BLaER1 treated with 17β-estradiol and CSF1 and Interleukin-3, amounts not matched to agents 10 nM and 100 nM (cell line): ENCODE data around the gene FARP1.

Source experiments
- H3K27ac ChIP-seq, 11 experiments: shearing (Covaris generic); formaldehyde crosslinking; 2 replicates each; pipeline ENCODE4 v1.8.1; 2022
- H3K27me3 ChIP-seq, 11 experiments: shearing (Covaris generic); formaldehyde crosslinking; 2 replicates each; pipeline ENCODE4 v1.8.1; 2022
- H3K36me3 ChIP-seq, 11 experiments: shearing (Covaris generic); formaldehyde crosslinking; 2 replicates each; pipeline ENCODE4 v1.8.1; 2022
- H3K4me1 ChIP-seq, 10 experiments: shearing (Covaris generic); formaldehyde crosslinking; 2 replicates each; pipeline ENCODE4 v1.8.1; 2022
- H3K4me2 ChIP-seq, 11 experiments: shearing (Covaris generic); formaldehyde crosslinking; 2 replicates each; pipeline ENCODE4 v1.8.1; 2022
- H3K4me3 ChIP-seq, 10 experiments: shearing (Covaris generic); formaldehyde crosslinking; 2 replicates each; pipeline ENCODE4 v1.8.1; 2022
- H3K9ac ChIP-seq, 11 experiments: shearing (Covaris generic); formaldehyde crosslinking; 2 replicates each; pipeline ENCODE4 v1.8.1; 2022
- H3K9me3 ChIP-seq, 11 experiments: shearing (Covaris generic); formaldehyde crosslinking; replicated peaks in 1 of 11; 2 replicates each; pipeline ENCODE4 v1.8.1; 2022
- H4K20me1 ChIP-seq, 11 experiments: shearing (Covaris generic); formaldehyde crosslinking; 2 replicates each; pipeline ENCODE4 v1.8.1; 2022
- Cebpa-rat ChIP-seq, 11 experiments: shearing (Covaris generic); IDR thresholded peaks; 2 replicates each; pipeline ENCODE4 v1.8.1; 2022

Gene FARP1

DNA sequence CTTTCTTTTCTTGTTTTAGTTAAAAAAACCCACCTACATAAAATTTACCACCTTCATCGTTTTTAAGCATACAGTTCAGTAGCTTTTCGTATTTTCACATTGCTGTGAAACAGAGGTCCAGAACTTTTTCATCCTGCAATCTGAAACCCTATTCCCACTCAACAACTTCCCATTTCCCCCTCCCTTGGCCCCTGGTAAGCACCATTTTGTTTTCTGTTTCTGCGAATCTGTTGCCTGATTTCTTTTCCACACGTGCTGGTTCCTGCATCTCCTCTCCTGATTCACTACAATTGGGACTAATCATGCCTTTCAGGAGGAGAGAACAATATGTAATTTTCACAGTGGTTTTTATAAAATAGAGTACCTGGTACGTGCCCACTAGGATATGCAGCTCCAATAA lies 183.4 kb downstream of the FARP1 start:
- H3K9ac ChIP-seq, result no peak overlapping the region
- no peak overlapping the region for H3K4me3 ChIP-seq
- H3K36me3 ChIP-seq, result peaks cover 0 to 23% (median 0%) of the 10 kb centered on the region in 11 experiments; a peak in 3 of 22 replicates
- peaks cover 0 to 11% (median 0%) of the 10 kb centered on the region in 10 experiments; a peak in 3 of 20 replicates for H3K4me1 ChIP-seq
- peaks cover 0 to 38% (median 0%) of the 10 kb centered on the region in 11 experiments; a peak in 2 of 22 replicates for H4K20me1 ChIP-seq
- no peak overlapping the region for H3K27ac ChIP-seq
- no peak for TF ChIP-seq Cebpa-rat (IDR thresholded peaks at IDR 0.05)
- H3K27me3 ChIP-seq, result no peaks in the 10 kb centered on the region
- no peak overlapping the region for H3K4me2 ChIP-seq
- no peaks in the 10 kb centered on the region for H3K9me3 ChIP-seq

DNA sequence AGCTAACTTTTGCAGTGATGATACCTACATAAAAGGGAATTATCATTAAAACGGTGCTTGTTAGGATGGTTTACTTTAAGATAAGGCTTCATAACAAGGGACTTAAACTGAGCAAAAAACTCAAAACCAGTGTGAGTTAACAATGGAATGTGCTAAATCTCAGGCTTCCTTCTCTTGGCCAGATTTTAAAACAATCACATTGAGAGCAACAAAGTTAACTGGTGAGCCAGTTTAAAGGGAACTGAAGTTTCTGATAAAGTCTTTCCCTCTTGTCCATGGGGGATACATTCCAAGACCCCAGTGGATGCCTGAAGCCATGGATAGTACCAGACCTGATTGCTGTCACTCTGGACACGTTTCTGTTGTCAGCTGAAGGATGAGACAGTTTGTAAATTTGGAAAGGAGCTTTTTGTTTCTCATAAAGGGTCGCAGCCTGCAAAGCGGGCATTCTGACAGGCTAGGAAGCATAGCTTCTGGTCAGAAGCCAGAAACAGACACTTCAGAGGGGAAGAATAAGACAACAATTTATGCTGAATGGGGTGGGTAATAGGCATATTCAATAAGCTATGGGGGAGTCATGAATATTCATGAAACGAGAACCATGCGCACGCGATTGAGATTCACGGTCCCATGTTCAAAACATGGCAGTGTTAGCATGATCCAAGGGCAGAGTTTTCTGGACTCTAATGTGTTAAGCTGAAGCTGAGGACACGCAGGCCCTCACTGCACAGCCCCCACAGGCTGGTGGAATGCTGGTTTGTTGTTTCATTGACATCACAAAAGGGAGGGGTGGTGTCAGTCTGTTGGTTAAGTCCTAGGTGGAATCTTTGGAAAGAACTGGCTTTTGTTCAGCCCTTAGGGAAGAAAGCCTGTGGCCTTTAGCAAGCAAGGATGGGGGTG lies 184.7 kb downstream of the FARP1 start:
- Histone ChIP-seq H3K27ac (no peak overlapping the region), H3K4me2 (no peak overlapping the region), H3K27me3 (no peaks in the 10 kb centered on the region), H3K4me1 (peaks cover 0 to 11% (median under 1%) of the 10 kb centered on the region in 10 experiments; a peak in 6 of 20 replicates), H4K20me1 (peaks cover 0 to 38% (median 0%) of the 10 kb centered on the region in 11 experiments; a peak in 2 of 22 replicates), H3K4me3 (no peak overlapping the region), H3K9me3 (no peaks in the 10 kb centered on the region), H3K9ac (no peak overlapping the region), H3K36me3 (peaks cover 0 to 23% (median 0%) of the 10 kb centered on the region in 11 experiments; a peak in 2 of 22 replicates)
- TF ChIP-seq Cebpa-rat (IDR thresholded peaks at IDR 0.05), result no peak

DNA sequence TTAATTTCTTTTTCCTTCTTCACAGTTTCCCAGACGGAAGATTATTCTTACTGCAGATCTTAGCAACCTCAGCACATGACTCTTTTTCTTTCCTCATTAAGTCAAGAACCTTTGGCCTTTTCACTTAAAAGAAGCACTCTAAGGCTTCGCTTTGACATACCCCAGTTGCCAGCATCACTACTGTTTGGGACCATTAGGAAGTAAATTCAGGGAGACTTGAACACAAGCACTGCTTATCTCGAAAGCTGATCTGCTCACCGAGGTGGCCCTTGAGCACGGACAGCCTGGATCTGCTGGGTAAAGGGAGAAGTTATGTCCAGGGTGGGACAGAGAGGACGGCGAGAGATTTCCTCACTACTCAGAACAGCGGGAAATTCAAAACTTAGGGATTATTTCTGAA lies 185.6 kb downstream of the FARP1 start:
- Histone ChIP-seq H3K27ac (no peak overlapping the region), H3K4me2 (no peak overlapping the region)
- no peak for TF ChIP-seq Cebpa-rat (IDR thresholded peaks at IDR 0.05)

DNA sequence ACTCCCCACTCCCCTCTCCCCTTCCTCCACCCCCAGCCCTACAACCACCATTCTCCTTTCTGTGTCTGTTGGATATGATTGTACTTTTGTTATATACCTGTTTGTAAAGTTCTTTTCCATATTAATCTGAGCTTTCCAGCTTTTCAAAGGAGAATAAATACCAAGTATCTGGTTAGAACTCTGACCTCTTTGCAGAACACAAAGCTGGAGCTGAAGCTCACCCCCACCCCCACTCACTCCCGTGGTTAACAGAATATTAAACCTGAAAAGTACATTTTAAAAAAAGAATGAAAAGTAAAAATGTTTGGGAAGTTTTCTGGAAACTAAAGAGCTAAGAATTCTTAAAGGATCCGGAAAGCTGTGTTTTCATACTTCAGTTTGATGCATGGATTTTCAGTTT lies 189.3 kb downstream of the FARP1 start:
- no peak overlapping the region for H3K4me2 ChIP-seq
- no peaks in the 10 kb centered on the region for H3K27me3 ChIP-seq
- H3K9ac ChIP-seq, result no peak overlapping the region
- H4K20me1 ChIP-seq, result peaks cover 0 to 29% (median 0%) of the 10 kb centered on the region in 11 experiments; a peak in 2 of 22 replicates
- peaks cover 5 to 37% (median 13%) of the 10 kb centered on the region in 11 experiments; a peak in 13 of 22 replicates for H3K36me3 ChIP-seq
- H3K9me3 ChIP-seq, result peaks cover 18 to 28% (median 22%) of the 10 kb centered on the region in 11 experiments
- no peak overlapping the region for H3K27ac ChIP-seq
- H3K4me1 ChIP-seq, result peaks cover 0 to 17% (median 14%) of the 10 kb centered on the region in 10 experiments; a peak in 16 of 20 replicates
- no peak for TF ChIP-seq Cebpa-rat (IDR thresholded peaks at IDR 0.05)
- no peak overlapping the region for H3K4me3 ChIP-seq

More for the DNA sequence above, 185.6 kb downstream of the FARP1 start:
- peaks cover 0 to 23% (median 0%) of the 10 kb centered on the region in 11 experiments; a peak in 2 of 22 replicates for H3K36me3 ChIP-seq
- H3K4me1 ChIP-seq, result peaks cover 3 to 10% (median 8%) of the 10 kb centered on the region in 10 experiments; a peak in 19 of 20 replicates
- no peaks in the 10 kb centered on the region for H3K9me3 ChIP-seq
- no peaks in the 10 kb centered on the region for H3K27me3 ChIP-seq
- H4K20me1 ChIP-seq, result peaks cover 0 to 40% (median 0%) of the 10 kb centered on the region in 11 experiments; a peak in 2 of 22 replicates
- H3K9ac ChIP-seq, result no peak overlapping the region
- no peak overlapping the region for H3K4me3 ChIP-seq

DNA sequence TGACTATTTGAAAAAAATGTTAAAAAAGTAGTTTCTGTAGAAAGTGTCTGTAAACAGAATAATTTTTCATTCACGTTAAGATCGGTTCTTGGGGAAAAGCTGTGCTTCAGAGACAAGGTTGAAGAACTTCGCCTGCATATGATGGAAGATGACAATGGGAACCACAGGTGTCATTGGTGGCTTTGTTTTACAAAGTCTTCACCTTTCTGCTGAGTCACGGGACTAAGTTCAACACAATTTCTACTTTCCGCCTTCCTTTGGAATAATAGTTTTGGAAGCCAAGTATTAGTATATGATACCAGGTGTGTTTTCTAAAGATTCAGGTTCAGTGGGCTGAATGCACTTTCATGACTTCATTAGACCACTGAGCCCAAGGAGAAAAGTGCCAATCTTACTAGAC lies 189.8 kb downstream of the FARP1 start:
- Histone ChIP-seq H3K27me3 (no peaks in the 10 kb centered on the region), H3K9ac (no peak overlapping the region)

DNA sequence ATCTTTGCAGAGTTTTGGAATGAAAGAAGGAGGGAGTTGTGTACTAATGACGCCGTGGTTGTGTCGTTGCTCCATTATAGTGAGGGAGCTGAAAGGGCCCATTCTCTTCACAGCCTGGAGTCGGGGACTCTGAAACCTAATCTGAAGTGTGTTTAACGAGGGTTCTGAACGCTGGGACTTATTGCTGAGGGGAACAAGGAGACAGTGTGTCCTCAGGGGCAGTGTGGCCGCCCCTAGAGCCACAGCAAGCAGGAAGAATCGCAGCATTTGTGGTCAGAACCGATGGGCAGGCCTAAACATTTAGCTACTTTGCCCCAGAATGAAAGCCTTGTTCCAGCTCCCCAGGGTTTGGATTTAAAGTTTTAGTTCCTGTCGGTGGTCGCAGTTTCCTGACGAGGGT lies 190.6 kb downstream of the FARP1 start:
- Histone ChIP-seq H4K20me1 (peaks cover 0 to 17% (median 0%) of the 10 kb centered on the region in 11 experiments; a peak in 2 of 22 replicates), H3K4me2 (peak overlapping the region in 9 of 11 experiments; percentile 38 to 74 (median 59); a peak in 18 of 22 replicates), H3K27me3 (no peaks in the 10 kb centered on the region), H3K4me3 (no peak overlapping the region), H3K4me1 (peaks cover 0 to 17% (median 14%) of the 10 kb centered on the region in 10 experiments; a peak in 16 of 20 replicates), H3K9ac (peak overlapping the region in 2 of 11 experiments; percentile 11 to 50; a peak in 4 of 22 replicates), H3K27ac (peak overlapping the region in 1 of 11 experiments; percentile 17; a peak in 1 of 22 replicates), H3K36me3 (peaks cover 5 to 32% (median 13%) of the 10 kb centered on the region in 11 experiments; a peak in 13 of 22 replicates), H3K9me3 (peaks cover 18 to 28% (median 22%) of the 10 kb centered on the region in 11 experiments)
- TF ChIP-seq Cebpa-rat (IDR thresholded peaks at IDR 0.05), result no peak

More for the DNA sequence above, 189.8 kb downstream of the FARP1 start:
- peaks cover 18 to 28% (median 22%) of the 10 kb centered on the region in 11 experiments for H3K9me3 ChIP-seq
- H3K36me3 ChIP-seq, result peaks cover 5 to 37% (median 13%) of the 10 kb centered on the region in 11 experiments; a peak in 13 of 22 replicates
- H3K4me3 ChIP-seq, result no peak overlapping the region
- H3K27ac ChIP-seq, result no peak overlapping the region
- H3K4me2 ChIP-seq, result peak overlapping the region in 6 of 11 experiments; percentile 10 to 74 (median 60); a peak in 4 of 22 replicates
- peaks cover 0 to 17% (median 14%) of the 10 kb centered on the region in 10 experiments; a peak in 16 of 20 replicates for H3K4me1 ChIP-seq
- peaks cover 0 to 25% (median 0%) of the 10 kb centered on the region in 11 experiments; a peak in 2 of 22 replicates for H4K20me1 ChIP-seq
- TF ChIP-seq Cebpa-rat (IDR thresholded peaks at IDR 0.05), result no peak

DNA sequence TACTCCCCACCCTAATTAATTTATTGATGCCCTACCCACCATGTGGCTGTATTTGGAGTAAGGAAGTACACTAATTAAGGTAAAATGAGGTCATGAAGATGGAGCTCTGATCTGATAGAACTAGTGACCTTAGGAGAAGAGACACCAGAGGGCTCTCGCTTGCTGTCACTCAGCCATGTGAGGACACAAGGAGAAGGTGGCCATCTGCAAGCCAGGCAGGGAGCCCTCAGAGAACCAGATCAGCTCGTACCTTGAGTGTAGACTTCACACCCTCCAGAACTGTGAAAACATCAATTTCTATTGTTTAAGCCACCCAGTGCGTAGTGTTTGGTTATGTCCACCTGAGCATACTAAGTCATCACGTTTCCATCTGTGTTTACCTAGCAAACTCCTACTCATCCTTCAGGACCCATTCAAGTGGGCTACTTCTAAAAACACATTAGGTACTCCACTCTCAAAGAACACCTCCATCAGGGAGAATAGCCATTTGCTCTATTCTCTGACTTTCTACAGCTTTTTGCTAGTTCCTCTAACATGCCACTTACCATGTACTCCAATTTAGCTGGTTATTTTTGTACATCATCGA lies 191.8 kb downstream of the FARP1 start:
- H3K4me3 ChIP-seq, result peak overlapping the region in 1 of 10 experiments; percentile 7; a peak in 1 of 20 replicates
- no peaks in the 10 kb centered on the region for H3K27me3 ChIP-seq
- peaks cover 5 to 36% (median 13%) of the 10 kb centered on the region in 11 experiments; a peak in 13 of 22 replicates for H3K36me3 ChIP-seq
- no peak for TF ChIP-seq Cebpa-rat (IDR thresholded peaks at IDR 0.05)
- H3K9me3 ChIP-seq, result peaks cover 18 to 32% (median 25%) of the 10 kb centered on the region in 11 experiments
- H3K4me1 ChIP-seq, result peaks cover 0 to 17% (median 14%) of the 10 kb centered on the region in 10 experiments; a peak in 16 of 20 replicates
- H4K20me1 ChIP-seq, result peaks cover 0 to 17% (median 0%) of the 10 kb centered on the region in 11 experiments; a peak in 2 of 22 replicates
- no peak overlapping the region for H3K27ac ChIP-seq
- H3K4me2 ChIP-seq, result no peak overlapping the region
- H3K9ac ChIP-seq, result no peak overlapping the region

DNA sequence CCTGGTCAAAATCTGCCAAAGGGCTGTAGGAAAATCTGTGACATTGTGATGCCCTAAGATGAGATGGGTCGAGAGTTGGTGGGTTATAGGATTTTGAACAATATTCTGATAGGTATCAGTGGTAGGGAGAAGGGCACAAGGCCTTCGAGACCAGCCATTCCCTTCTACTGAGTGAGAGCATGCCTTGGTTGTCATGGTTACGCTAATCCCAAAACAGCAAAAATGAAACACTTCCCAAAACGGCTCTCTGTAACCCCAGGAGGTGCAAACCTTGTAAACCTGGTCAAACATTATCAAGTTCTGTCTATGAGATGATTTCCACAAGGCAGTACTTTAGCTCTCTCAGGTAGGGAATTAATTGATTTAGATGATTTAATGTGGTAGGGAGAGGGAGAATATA lies 192.8 kb downstream of the FARP1 start:
- H3K36me3 ChIP-seq, result peaks cover 5 to 40% (median 13%) of the 10 kb centered on the region in 11 experiments; a peak in 13 of 22 replicates
- H3K4me2 ChIP-seq, result no peak overlapping the region
- no peak overlapping the region for H3K9ac ChIP-seq

More for the DNA sequence above, 192.8 kb downstream of the FARP1 start:
- H3K27me3 ChIP-seq, result no peaks in the 10 kb centered on the region
- H3K27ac ChIP-seq, result no peak overlapping the region
- peaks cover 0 to 11% (median 0%) of the 10 kb centered on the region in 11 experiments; a peak in 2 of 22 replicates for H4K20me1 ChIP-seq
- TF ChIP-seq Cebpa-rat (IDR thresholded peaks at IDR 0.05), result no peak
- H3K4me1 ChIP-seq, result peaks cover 0 to 17% (median 14%) of the 10 kb centered on the region in 10 experiments; a peak in 16 of 20 replicates
- no peak overlapping the region for H3K4me3 ChIP-seq
- H3K9me3 ChIP-seq, result peaks cover 18 to 32% (median 25%) of the 10 kb centered on the region in 11 experiments
